Activated CD4-positive, alpha-beta T cell treated with anti-CD3 and anti-CD28 coated beads for 36 hours (primary cell): ENCODE measurements around the gene DEFB118. TPM values are rescaled to one million over a fixed set of nuclear protein-coding genes. Genes with fewer than 3 reads are reported as not detected.

Experiments used
- ATAC-seq: fragments of 200-7000 bp; cut with Tn5 transposase; one replicate; pipeline ENCODE4 v1.10.0; 2021; ENCODE audit warnings: mild to moderate bottlenecking, moderate library complexity
- CTCF ChIA-PET: fragments of 350-600 bp; sonication (Branson Sonifier 250); formaldehyde crosslinking; loops from one replicate; lab custom pipeline; 2021; ENCODE audit warnings: antibody characterized with exemption; lab: Charles Lee
- POLR2A ChIA-PET: fragments of 350-600 bp; sonication (Branson Sonifier 250); formaldehyde crosslinking; loops from one replicate; lab custom pipeline; 2021; ENCODE audit warnings: antibody characterized with exemption, inconsistent platforms; lab: Charles Lee
- DNase-seq: peaks from one replicate; pipeline ENCODE4 v3.0.0-alpha.2; 2020
- H3K27ac Mint-ChIP-seq: one replicate; pipeline ENCODE4 v1.8.0; 2021; ENCODE audit warnings: mixed read lengths
- H3K27me3 Mint-ChIP-seq: one replicate; pipeline ENCODE4 v1.8.0; 2021; ENCODE audit warnings: mixed read lengths
- H3K36me3 Mint-ChIP-seq: one replicate; pipeline ENCODE4 v1.8.0; 2021; ENCODE audit warnings: low read depth, mixed read lengths
- H3K4me1 Mint-ChIP-seq: one replicate; pipeline ENCODE4 v1.8.0; 2021; ENCODE audit warnings: mixed read lengths
- H3K4me3 Mint-ChIP-seq: one replicate; pipeline ENCODE4 v1.8.0; 2021; ENCODE audit warnings: mild to moderate bottlenecking, moderate library complexity, mixed read lengths
- H3K9me3 Mint-ChIP-seq: one replicate; pipeline ENCODE4 v1.8.0; 2021; ENCODE audit warnings: low read depth, mixed read lengths
- intact Hi-C, 2 experiments: fragments of 100-400 bp; cut with DNase I in 1 of 2; cut with micrococcal nuclease in 1 of 2; formaldehyde crosslinking; loops; one replicate each; pipeline versions ENCODE4 v1.14.2 to v1.15.1; 2022 to 2024; cut with DNase I, micrococcal nuclease
- total RNA-seq, 2 experiments: library from RNA; stranded (reverse); gene quantifications; one replicate each; pipeline ENCODE4 v1.2.3, GENCODE V29; 2021

Gene DEFB118
- total RNA-seq, 2 experiments from 2014 or later: not detected

- intact Hi-C loops: no loop called here
- ATAC-seq (no peak), DNase-seq (no peak)
- ChIA-PET CTCF (interaction anchor here (0.7 kb wide), 1 partner anchor 25 kb away, joined by 3 read pairs; no protein-coding TSS in a partner anchor), POLR2A (no interaction called here)
- no peaks in the 10 kb centered on the region for H3K4me1 Mint-ChIP-seq
- H3K9me3 Mint-ChIP-seq: no peaks in the 10 kb centered on the region
- H3K36me3 Mint-ChIP-seq: no peaks in the 10 kb centered on the region
- no peak within 1 kb of the TSS for H3K27ac Mint-ChIP-seq
- H3K27me3 Mint-ChIP-seq: peaks cover 7% of the 10 kb centered on the region
- no peak within 1 kb of the TSS for H3K4me3 Mint-ChIP-seq
Measured at GRCh38 chr20:31406115-31406514, 37.7 kb downstream of the DEFB118 start, which contains the start of gene DEFB121. Gene DEFB121, minus strand, starts transcription at chr20:31406215. Its CDS starts 63 bp downstream, at chr20:31406152.

GRCh38 chr20:31410011-31410410 lies 41.6 kb downstream of the DEFB118 start:
- no peaks in the 10 kb centered on the region for H3K4me1 Mint-ChIP-seq
- H3K36me3 Mint-ChIP-seq: no peaks in the 10 kb centered on the region
- ChIA-PET POLR2A (no interaction called here), CTCF (no interaction called here)
- no peak overlapping the region for H3K4me3 Mint-ChIP-seq
- intact Hi-C loops: no loop called here
- no peaks in the 10 kb centered on the region for H3K9me3 Mint-ChIP-seq
- H3K27ac Mint-ChIP-seq: no peak overlapping the region
- peaks cover 16% of the 10 kb centered on the region for H3K27me3 Mint-ChIP-seq
- no peak for DNase-seq
- ATAC-seq: no peak

DNA sequence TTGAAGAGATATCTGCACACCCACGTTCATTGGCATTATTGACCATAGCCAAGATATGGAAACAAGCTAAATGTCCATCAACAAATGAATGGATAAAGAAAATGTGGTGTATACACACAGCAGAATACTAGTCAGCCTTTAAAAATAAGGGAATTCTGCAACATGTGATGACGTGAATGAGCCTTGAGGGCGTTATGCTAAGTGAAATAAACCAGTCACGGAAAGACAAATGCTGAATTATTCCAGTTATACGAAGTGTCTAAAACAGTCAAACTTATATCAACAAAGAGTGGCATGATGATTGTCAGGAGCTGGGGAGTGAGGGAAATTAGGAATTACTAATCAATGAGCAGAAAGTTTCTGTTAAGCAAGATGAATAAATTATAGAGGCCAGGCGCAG lies 46.0 kb downstream of the DEFB118 start:
- intact Hi-C loops: no loop called here
- no peaks in the 10 kb centered on the region for H3K9me3 Mint-ChIP-seq
- H3K36me3 Mint-ChIP-seq: no peaks in the 10 kb centered on the region
- H3K4me3 Mint-ChIP-seq: no peak overlapping the region
- ChIA-PET POLR2A (no interaction called here), CTCF (interaction anchor here (3.2 kb wide), 1 partner anchor 89 kb away, joined by 20 read pairs; no protein-coding TSS in a partner anchor)
- no peak overlapping the region for H3K27ac Mint-ChIP-seq
- peaks cover 14% of the 10 kb centered on the region for H3K27me3 Mint-ChIP-seq
- H3K4me1 Mint-ChIP-seq: no peaks in the 10 kb centered on the region
- DNase-seq (no peak), ATAC-seq (no peak)

GRCh38 chr20:31415653-31416052 lies 47.3 kb downstream of the DEFB118 start:
- POLR2A ChIA-PET: no interaction called here
- Mint-ChIP-seq H3K36me3 (no peaks in the 10 kb centered on the region), H3K9me3 (no peaks in the 10 kb centered on the region), H3K4me1 (no peaks in the 10 kb centered on the region), H3K4me3 (no peak overlapping the region), H3K27me3 (peaks cover 20% of the 10 kb centered on the region), H3K27ac (no peak overlapping the region)
- intact Hi-C loops: no loop called here
- no peak for ATAC-seq
- no peak for DNase-seq
- CTCF ChIA-PET: no interaction called here

DNA sequence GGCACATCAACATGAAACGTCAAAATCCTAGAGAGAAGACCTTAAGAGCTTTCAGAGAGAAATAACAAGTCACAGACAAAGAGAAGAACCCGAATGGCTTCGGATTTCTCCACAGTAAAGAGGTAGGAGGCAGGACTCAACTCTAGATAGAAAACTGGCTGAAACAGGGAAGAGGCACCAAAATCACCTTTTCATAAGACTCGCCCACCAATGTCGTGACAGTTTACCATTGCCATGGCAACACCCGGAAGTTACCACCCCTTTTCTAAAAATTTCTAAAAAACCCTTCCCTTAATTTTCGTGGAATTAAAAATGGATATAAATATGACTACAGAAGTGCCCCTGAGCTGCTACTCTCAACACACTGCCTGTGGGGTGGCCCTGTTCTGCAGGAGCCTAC lies 49.9 kb downstream of the DEFB118 start:
- CTCF ChIA-PET: interaction anchor here (0.7 to 0.9 kb wide), 2 partner anchors 85 to 194 kb away, joined by 3 to 4 read pairs; no protein-coding TSS in a partner anchor
- no peak overlapping the region for H3K27ac Mint-ChIP-seq
- no peak for DNase-seq

More for the DNA sequence above, 49.9 kb downstream of the DEFB118 start:
- no peak for ATAC-seq
- Mint-ChIP-seq H3K27me3 (peaks cover 20% of the 10 kb centered on the region), H3K36me3 (no peaks in the 10 kb centered on the region), H3K9me3 (no peaks in the 10 kb centered on the region), H3K4me1 (no peaks in the 10 kb centered on the region), H3K4me3 (no peak overlapping the region)
- intact Hi-C loops: no loop called here
- POLR2A ChIA-PET: no interaction called here

Other genes starting within 250 kb of the DEFB118 start
- gene DEFB115, start 110.9 kb upstream of the DEFB118 start, total RNA-seq: not detected
- gene DEFB116, start 60.0 kb upstream of the DEFB118 start, total RNA-seq: not detected
- not detected for gene DEFB119, start 22.0 kb downstream of the DEFB118 start, total RNA-seq
- not detected for gene DEFB121, start 37.6 kb downstream of the DEFB118 start, total RNA-seq
- gene DEFB123, start 72.0 kb downstream of the DEFB118 start, total RNA-seq: not detected
- gene DEFB124, start 106.5 kb downstream of the DEFB118 start, total RNA-seq: not detected
- gene REM1, start 106.7 kb downstream of the DEFB118 start, total RNA-seq: not detected
- 100 to 1,000 TPM; 108 to 111 TPM for gene HM13, start 145.8 kb downstream of the DEFB118 start, total RNA-seq
- gene ID1, start 236.7 kb downstream of the DEFB118 start, total RNA-seq: 1 to 10 TPM; 2.2 to 3.5 TPM